NB4 (cell line): ENCODE measurements around the gene C14orf132.

Experiments
- MYC ChIP-seq: IDR thresholded peaks from 2 replicates; pipeline ENCODE4 v1.6.1; 2011; ENCODE audit warnings: low read depth, low read length
- POLR2A ChIP-seq: IDR thresholded peaks from 2 replicates; pipeline ENCODE4 v1.6.1; 2011; ENCODE audit warnings: mild to moderate bottlenecking; ENCODE audit not compliant: insufficient read length; ENCODE audit errors: extremely low read depth
- TF ChIP-seq, protein P1 (sequence below): IDR thresholded peaks from one replicate; pipeline ENCODE4 v1.5.1; 2012; ENCODE audit warnings: low read depth, low read length

DNA sequence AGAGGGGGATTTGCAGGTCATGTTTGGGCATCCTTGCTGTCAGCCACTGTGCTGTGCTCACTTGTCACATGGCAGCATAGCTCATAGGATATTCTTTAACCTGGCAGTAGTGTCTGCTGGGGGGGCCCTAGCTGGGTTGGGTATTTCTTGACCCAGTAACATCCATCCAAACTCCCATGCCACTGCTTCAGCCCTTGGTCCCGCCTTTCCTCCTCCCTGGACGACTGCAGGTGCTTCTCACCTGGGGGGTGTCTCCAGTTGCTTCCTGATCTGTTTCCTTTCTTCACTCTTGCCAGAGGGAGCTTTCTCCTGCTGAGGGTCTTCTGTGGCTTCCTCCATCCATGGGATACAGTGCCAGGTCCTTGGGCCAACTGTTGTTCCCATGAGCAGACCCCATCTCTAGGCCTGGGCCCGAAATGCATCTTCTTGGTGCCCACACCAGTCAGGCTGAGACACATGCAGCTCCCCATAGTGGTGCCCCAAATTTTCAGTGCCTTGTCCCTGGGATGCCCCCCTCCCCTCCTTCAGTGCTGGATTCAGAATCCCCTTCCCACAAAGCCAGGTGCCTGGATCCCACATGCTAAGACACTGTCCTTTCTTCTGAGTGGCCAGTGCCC, 20.5 kb downstream of the C14orf132 start:
- TF ChIP-seq, protein P1, sequence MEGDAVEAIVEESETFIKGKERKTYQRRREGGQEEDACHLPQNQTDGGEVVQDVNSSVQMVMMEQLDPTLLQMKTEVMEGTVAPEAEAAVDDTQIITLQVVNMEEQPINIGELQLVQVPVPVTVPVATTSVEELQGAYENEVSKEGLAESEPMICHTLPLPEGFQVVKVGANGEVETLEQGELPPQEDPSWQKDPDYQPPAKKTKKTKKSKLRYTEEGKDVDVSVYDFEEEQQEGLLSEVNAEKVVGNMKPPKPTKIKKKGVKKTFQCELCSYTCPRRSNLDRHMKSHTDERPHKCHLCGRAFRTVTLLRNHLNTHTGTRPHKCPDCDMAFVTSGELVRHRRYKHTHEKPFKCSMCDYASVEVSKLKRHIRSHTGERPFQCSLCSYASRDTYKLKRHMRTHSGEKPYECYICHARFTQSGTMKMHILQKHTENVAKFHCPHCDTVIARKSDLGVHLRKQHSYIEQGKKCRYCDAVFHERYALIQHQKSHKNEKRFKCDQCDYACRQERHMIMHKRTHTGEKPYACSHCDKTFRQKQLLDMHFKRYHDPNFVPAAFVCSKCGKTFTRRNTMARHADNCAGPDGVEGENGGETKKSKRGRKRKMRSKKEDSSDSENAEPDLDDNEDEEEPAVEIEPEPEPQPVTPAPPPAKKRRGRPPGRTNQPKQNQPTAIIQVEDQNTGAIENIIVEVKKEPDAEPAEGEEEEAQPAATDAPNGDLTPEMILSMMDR, result no peak
- TF ChIP-seq POLR2A (no peak), MYC (no peak)
